Measurements from ENCODE around the gene ATG2A. TPM values are rescaled to one million over a fixed set of nuclear protein-coding genes. Genes with fewer than 3 reads are reported as not detected.
A peak's percentile ranks its signal among the peaks of the same experiment; 100 is the strongest.

The ATG2A gene
- total RNA-seq (2014; rRNA removed; shearing (Covaris generic)), result 5.2 and 8.1 TPM in 2 replicates
- polyA plus RNA-seq (2015; cell fraction: cytosol; rRNA removed), result 21.1 and 21.5 TPM in 2 replicates
- 24.8 and 33.5 TPM in 2 replicates for polyA plus RNA-seq (2015; cell fraction: nucleus; rRNA removed)

- in situ Hi-C loops (cut with HindIII; ENCODE audit: low pct_unique_long_range_greater_than_20kb, low sequenced_read_pairs), result no loop called here
- DNase-seq (ENCODE audit: low read depth, low spot score), result peak; percentile 98
Observed at GRCh38 chr11:64916775-64917662, at the start of gene ATG2A. Gene ATG2A, minus strand, starts transcription at chr11:64917209. Its CDS starts 74 bp downstream, at chr11:64917135.

- in situ Hi-C loops (cut with HindIII; ENCODE audit: low pct_unique_long_range_greater_than_20kb, low sequenced_read_pairs), result no loop called here
- DNase-seq (ENCODE audit: low read depth, low spot score), result no peak
Observed at GRCh38 chr11:64963072-64963631, 46.1 kb upstream of the ATG2A start.

- no peak for DNase-seq (ENCODE audit: low read depth, low spot score)
- in situ Hi-C loops (cut with HindIII; ENCODE audit: low pct_unique_long_range_greater_than_20kb, low sequenced_read_pairs), result no loop called here
Observed at GRCh38 chr11:64960719-64961118, 43.7 kb upstream of the ATG2A start.

- in situ Hi-C loops (cut with HindIII; ENCODE audit: low pct_unique_long_range_greater_than_20kb, low sequenced_read_pairs), result no loop called here
- no peak for DNase-seq (ENCODE audit: low read depth, low spot score)
Observed at GRCh38 chr11:64959498-64959897, 42.5 kb upstream of the ATG2A start.

- in situ Hi-C loops (cut with HindIII; ENCODE audit: low pct_unique_long_range_greater_than_20kb, low sequenced_read_pairs), result no loop called here
Observed at GRCh38 chr11:64954201-64954600, 37.2 kb upstream of the ATG2A start.

GRCh38 chr11:64951529-64951928, 34.5 kb upstream of the ATG2A start:
- in situ Hi-C loops (cut with HindIII; ENCODE audit: low pct_unique_long_range_greater_than_20kb, low sequenced_read_pairs), result no loop called here
- no peak for DNase-seq (ENCODE audit: low read depth, low spot score)

More at GRCh38 chr11:64954201-64954600, 37.2 kb upstream of the ATG2A start:
- no peak for DNase-seq (ENCODE audit: low read depth, low spot score)

- peak; percentile 25 for DNase-seq (ENCODE audit: low read depth, low spot score)
- in situ Hi-C loops (cut with HindIII; ENCODE audit: low pct_unique_long_range_greater_than_20kb, low sequenced_read_pairs), result no loop called here
Observed at GRCh38 chr11:64947208-64947814, 30.3 kb upstream of the ATG2A start.

GRCh38 chr11:64936539-64936938, 19.5 kb upstream of the ATG2A start:
- no peak for DNase-seq (ENCODE audit: low read depth, low spot score)

GRCh38 chr11:64935359-64936081, 18.5 kb upstream of the ATG2A start, which contains the start of gene GPHA2:
Gene GPHA2, minus strand, starts transcription at chr11:64935893. Its CDS starts 433 bp downstream, at chr11:64935460.
- in situ Hi-C loops (cut with HindIII; ENCODE audit: low pct_unique_long_range_greater_than_20kb, low sequenced_read_pairs), result no loop called here
- no peak for DNase-seq (ENCODE audit: low read depth, low spot score)

More at GRCh38 chr11:64936539-64936938, 19.5 kb upstream of the ATG2A start:
- in situ Hi-C loops (cut with HindIII; ENCODE audit: low pct_unique_long_range_greater_than_20kb, low sequenced_read_pairs), result no loop called here

- DNase-seq (ENCODE audit: low read depth, low spot score), result no peak
- in situ Hi-C loops (cut with HindIII; ENCODE audit: low pct_unique_long_range_greater_than_20kb, low sequenced_read_pairs), result no loop called here
Observed at GRCh38 chr11:64934682-64935358, 17.8 kb upstream of the ATG2A start.

- in situ Hi-C loops (cut with HindIII; ENCODE audit: low pct_unique_long_range_greater_than_20kb, low sequenced_read_pairs), result no loop called here
- DNase-seq (ENCODE audit: low read depth, low spot score), result no peak
Observed at GRCh38 chr11:64933935-64934681, 17.1 kb upstream of the ATG2A start.

- in situ Hi-C loops (cut with HindIII; ENCODE audit: low pct_unique_long_range_greater_than_20kb, low sequenced_read_pairs), result no loop called here
- no peak for DNase-seq (ENCODE audit: low read depth, low spot score)
Observed at GRCh38 chr11:64933213-64933934, 16.4 kb upstream of the ATG2A start.

- no peak for DNase-seq (ENCODE audit: low read depth, low spot score)
- in situ Hi-C loops (cut with HindIII; ENCODE audit: low pct_unique_long_range_greater_than_20kb, low sequenced_read_pairs), result no loop called here
Observed at GRCh38 chr11:64932324-64932723, 15.3 kb upstream of the ATG2A start.

GRCh38 chr11:64931290-64931689, 14.3 kb upstream of the ATG2A start:
- no peak for DNase-seq (ENCODE audit: low read depth, low spot score)
- in situ Hi-C loops (cut with HindIII; ENCODE audit: low pct_unique_long_range_greater_than_20kb, low sequenced_read_pairs), result no loop called here

- DNase-seq (ENCODE audit: low read depth, low spot score), result no peak
- in situ Hi-C loops (cut with HindIII; ENCODE audit: low pct_unique_long_range_greater_than_20kb, low sequenced_read_pairs), result no loop called here
Observed at GRCh38 chr11:64930340-64930739, 13.3 kb upstream of the ATG2A start.

GRCh38 chr11:64929625-64930024, 12.6 kb upstream of the ATG2A start:
- in situ Hi-C loops (cut with HindIII; ENCODE audit: low pct_unique_long_range_greater_than_20kb, low sequenced_read_pairs), result no loop called here

More at GRCh38 chr11:64929625-64930024, 12.6 kb upstream of the ATG2A start:
- DNase-seq (ENCODE audit: low read depth, low spot score), result no peak
